Measurements from ENCODE around the gene SLC38A1. TPM values are rescaled to one million over a fixed set of nuclear protein-coding genes. Genes with fewer than 3 reads are reported as not detected.

Gene SLC38A1
- total RNA-seq, 1 experiment from 2014 or later, result 259 TPM

DNA sequence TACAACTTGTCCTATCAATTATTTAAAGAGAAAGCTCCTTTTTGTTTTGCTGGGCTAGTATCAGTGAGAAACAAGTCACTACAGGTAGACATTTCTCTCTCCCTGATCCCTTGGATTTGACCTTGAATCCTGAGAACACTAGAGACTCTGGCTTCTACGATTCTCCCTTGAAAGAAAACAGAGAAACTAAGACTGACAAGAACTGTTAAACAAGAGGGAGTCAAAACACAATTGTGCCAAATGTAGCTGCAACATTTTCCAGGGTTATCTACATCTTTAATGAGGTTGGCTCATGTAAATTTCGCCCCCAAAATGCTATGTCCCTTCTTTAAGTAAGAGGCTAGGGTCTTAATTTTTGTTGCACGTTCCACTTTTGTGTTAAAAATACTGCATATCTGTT is 62.4 kb downstream of the SLC38A1 start:
- H3K27me3 Mint-ChIP-seq (ENCODE audit: insufficient read depth, unreplicated experiment), result no peaks in the 10 kb centered on the region
- BruUV-seq (replicated peaks), result no TSS peak
- no peak for DNase-seq
- no peak overlapping the region for H3K27ac Mint-ChIP-seq (ENCODE audit: unreplicated experiment)
- Histone ChIP-seq H3K27me3 (replicated peaks; ENCODE audit: control insufficient read depth, insufficient read depth, low read length) (no peaks in the 10 kb centered on the region), H3K4me3 (ENCODE audit: low read depth, low read length) (no peak overlapping the region), H3K36me3 (ENCODE audit: control insufficient read depth, insufficient read depth, low read length) (no peaks in the 10 kb centered on the region; the same call in 1 of the 2 replicates), H3K9me3 (no peaks in the 10 kb centered on the region), H3K4me1 (no peaks in the 10 kb centered on the region)
- H3K36me3 Mint-ChIP-seq (ENCODE audit: insufficient read depth, unreplicated experiment), result peaks cover 96% of the 10 kb centered on the region
- H3K4me1 Mint-ChIP-seq (ENCODE audit: low read depth, unreplicated experiment), result peaks cover 7% of the 10 kb centered on the region
- intact Hi-C loops (cut with micrococcal nuclease; ENCODE audit: unreplicated experiment), result no loop called here
- H3K9me3 Mint-ChIP-seq (ENCODE audit: unreplicated experiment), result no peaks in the 10 kb centered on the region
- H3K4me3 Mint-ChIP-seq (ENCODE audit: unreplicated experiment), result no peak overlapping the region
- ChIA-PET POLR2A (no interaction called here), CTCF (no interaction called here)
- TF ChIP-seq, protein P1, sequence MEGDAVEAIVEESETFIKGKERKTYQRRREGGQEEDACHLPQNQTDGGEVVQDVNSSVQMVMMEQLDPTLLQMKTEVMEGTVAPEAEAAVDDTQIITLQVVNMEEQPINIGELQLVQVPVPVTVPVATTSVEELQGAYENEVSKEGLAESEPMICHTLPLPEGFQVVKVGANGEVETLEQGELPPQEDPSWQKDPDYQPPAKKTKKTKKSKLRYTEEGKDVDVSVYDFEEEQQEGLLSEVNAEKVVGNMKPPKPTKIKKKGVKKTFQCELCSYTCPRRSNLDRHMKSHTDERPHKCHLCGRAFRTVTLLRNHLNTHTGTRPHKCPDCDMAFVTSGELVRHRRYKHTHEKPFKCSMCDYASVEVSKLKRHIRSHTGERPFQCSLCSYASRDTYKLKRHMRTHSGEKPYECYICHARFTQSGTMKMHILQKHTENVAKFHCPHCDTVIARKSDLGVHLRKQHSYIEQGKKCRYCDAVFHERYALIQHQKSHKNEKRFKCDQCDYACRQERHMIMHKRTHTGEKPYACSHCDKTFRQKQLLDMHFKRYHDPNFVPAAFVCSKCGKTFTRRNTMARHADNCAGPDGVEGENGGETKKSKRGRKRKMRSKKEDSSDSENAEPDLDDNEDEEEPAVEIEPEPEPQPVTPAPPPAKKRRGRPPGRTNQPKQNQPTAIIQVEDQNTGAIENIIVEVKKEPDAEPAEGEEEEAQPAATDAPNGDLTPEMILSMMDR (IDR thresholded peaks at IDR 0.05; ENCODE audit: insufficient read depth in 1 of 2, low read depth in 1 of 2, low read length in 1 of 2, severe bottlenecking in 1 of 2, unreplicated experiment in 1 of 2), result no peak

DNA sequence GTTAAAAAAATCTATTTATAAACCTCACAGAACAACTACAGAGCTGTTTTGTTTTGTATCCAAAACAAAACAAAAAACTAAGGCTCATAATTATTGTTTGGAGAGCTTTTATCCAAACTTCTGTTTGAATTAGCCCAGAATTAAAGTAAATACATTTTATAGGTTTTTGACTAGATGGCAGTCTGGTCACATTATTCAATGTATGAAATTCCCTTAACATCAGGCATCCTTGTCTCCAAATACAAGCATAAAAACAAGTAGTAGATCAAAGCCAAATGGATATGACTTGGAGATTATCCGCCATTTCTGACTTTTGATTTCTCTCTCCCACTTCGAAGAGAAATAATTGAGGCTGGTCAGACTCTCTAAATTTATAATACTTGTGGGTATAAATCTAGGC is 63.5 kb downstream of the SLC38A1 start:
- H3K9me3 ChIP-seq, result no peaks in the 10 kb centered on the region
- peaks cover 5% of the 10 kb centered on the region for H3K4me1 Mint-ChIP-seq (ENCODE audit: low read depth, unreplicated experiment)
- H3K36me3 ChIP-seq (ENCODE audit: control insufficient read depth, insufficient read depth, low read length), result no peaks in the 10 kb centered on the region; the same call in 1 of the 2 replicates

DNA sequence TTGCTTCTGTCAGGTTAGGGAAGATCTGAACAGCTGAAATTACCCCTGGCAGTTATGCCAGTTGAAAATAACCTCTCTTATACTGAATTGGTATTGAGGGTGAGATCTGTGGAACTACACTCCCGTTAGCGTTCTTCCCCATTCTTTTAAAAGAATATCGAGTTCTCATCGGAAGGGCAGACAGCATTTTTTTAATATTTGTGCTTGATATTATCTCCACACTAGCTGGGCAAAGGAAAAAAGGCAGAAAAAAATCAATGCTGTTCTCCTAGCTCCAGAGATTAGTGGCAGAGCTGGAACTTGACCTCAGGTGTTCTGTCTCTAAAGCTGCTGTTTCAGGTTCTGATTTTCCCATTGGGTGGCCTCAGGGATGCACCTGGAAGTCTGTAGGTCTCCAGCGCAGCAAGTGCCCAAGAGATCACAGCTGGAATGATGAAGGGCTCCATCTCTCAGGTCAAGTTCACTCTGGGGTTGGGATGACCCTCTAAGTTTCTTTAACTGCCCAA is 67.5 kb downstream of the SLC38A1 start:
- H3K4me3 Mint-ChIP-seq (ENCODE audit: unreplicated experiment), result no peak overlapping the region
- H3K4me1 ChIP-seq, result no peaks in the 10 kb centered on the region
- no TSS peak for BruUV-seq (replicated peaks)
- no peaks in the 10 kb centered on the region for H3K27me3 ChIP-seq (replicated peaks; ENCODE audit: control insufficient read depth, insufficient read depth, low read length)
- no peaks in the 10 kb centered on the region for H3K27me3 Mint-ChIP-seq (ENCODE audit: insufficient read depth, unreplicated experiment)
- H3K36me3 Mint-ChIP-seq (ENCODE audit: insufficient read depth, unreplicated experiment), result peaks cover 91% of the 10 kb centered on the region
- no peak for DNase-seq
- intact Hi-C loops (cut with micrococcal nuclease; ENCODE audit: unreplicated experiment), result no loop called here
- TF ChIP-seq, protein P1 (IDR thresholded peaks at IDR 0.05; ENCODE audit: insufficient read depth in 1 of 2, low read depth in 1 of 2, low read length in 1 of 2, severe bottlenecking in 1 of 2, unreplicated experiment in 1 of 2), result no peak
- ChIA-PET CTCF (interaction anchor here (0.6 kb wide), 1 partner anchor 1034 kb away, joined by 3 read pairs; no protein-coding TSS in a partner anchor), POLR2A (no interaction called here)
- peaks cover 18% of the 10 kb centered on the region for H3K9me3 Mint-ChIP-seq (ENCODE audit: unreplicated experiment)
- peaks cover 5% of the 10 kb centered on the region for H3K9me3 ChIP-seq
- no peaks in the 10 kb centered on the region for H3K4me1 Mint-ChIP-seq (ENCODE audit: low read depth, unreplicated experiment)
- H3K4me3 ChIP-seq (ENCODE audit: low read depth, low read length), result no peak overlapping the region
- H3K36me3 ChIP-seq (ENCODE audit: control insufficient read depth, insufficient read depth, low read length), result peaks cover 11% of the 10 kb centered on the region
- H3K27ac Mint-ChIP-seq (ENCODE audit: unreplicated experiment), result no peak overlapping the region

More for the DNA sequence above, 63.5 kb downstream of the SLC38A1 start:
- Mint-ChIP-seq H3K27me3 (ENCODE audit: insufficient read depth, unreplicated experiment) (no peaks in the 10 kb centered on the region), H3K9me3 (ENCODE audit: unreplicated experiment) (no peaks in the 10 kb centered on the region), H3K4me3 (ENCODE audit: unreplicated experiment) (no peak overlapping the region), H3K27ac (ENCODE audit: unreplicated experiment) (no peak overlapping the region), H3K36me3 (ENCODE audit: insufficient read depth, unreplicated experiment) (peaks cover 93% of the 10 kb centered on the region)
- H3K27me3 ChIP-seq (replicated peaks; ENCODE audit: control insufficient read depth, insufficient read depth, low read length), result no peaks in the 10 kb centered on the region
- TF ChIP-seq, protein P1 (IDR thresholded peaks at IDR 0.05; ENCODE audit: insufficient read depth in 1 of 2, low read depth in 1 of 2, low read length in 1 of 2, severe bottlenecking in 1 of 2, unreplicated experiment in 1 of 2), result no peak
- intact Hi-C loops (cut with micrococcal nuclease; ENCODE audit: unreplicated experiment), result no loop called here
- H3K4me3 ChIP-seq (ENCODE audit: low read depth, low read length), result no peak overlapping the region
- DNase-seq, result no peak
- no peaks in the 10 kb centered on the region for H3K4me1 ChIP-seq
- no TSS peak for BruUV-seq (replicated peaks)
- ChIA-PET POLR2A (no interaction called here), CTCF (no interaction called here)
